ENCODE measurements around the gene BOK.

GRCh38 chr2:241511091-241511741 lies 47.3 kb upstream of the BOK start:
- TF ChIP-seq CTCF (conservative IDR thresholded peaks at IDR 0.05; ENCODE audit: low read length), result no peak
- no peak for TF ChIP-seq EZH2phosphoT487 (IDR thresholded peaks at IDR 0.05; ENCODE audit: borderline replicate concordance)
